HG03159 (cell line): Measurements from ENCODE around the gene ZGRF1.
"Not testable (repeated sequence)": the region's sequence is repeated elsewhere in the genome, so short reads cannot be mapped to it uniquely, and the experiment has no call there.

ENCODE experiments used
- ATAC-seq: cut with Tn5 transposase; IDR thresholded peaks from one replicate; pipeline ENCODE4 v1.9.1; 2021; ENCODE audit warnings: mild to moderate bottlenecking, moderate library complexity; ENCODE audit not compliant: unreplicated experiment

ZGRF1 gene

GRCh38 chr4:112517067-112517634 is 119.6 kb downstream of the ZGRF1 start:
- ATAC-seq: peak; percentile 20

GRCh38 chr4:112516471-112517066 is 120.1 kb downstream of the ZGRF1 start:
- ATAC-seq: peak; percentile 24

GRCh38 chr4:112516066-112516470 is 120.6 kb downstream of the ZGRF1 start, which contains the start of gene NEUROG2:
Gene NEUROG2 (minus strand): TSS chr4:112516180. CDS start chr4:112515475, 705 bp downstream.
- no peak for ATAC-seq

- peak; percentile 35 for ATAC-seq
These were observed 121.3 kb downstream of the ZGRF1 start for GRCh38 chr4:112515198-112516065.

GRCh38 chr4:112514647-112515197 is 122.0 kb downstream of the ZGRF1 start:
- peak; percentile 2 for ATAC-seq

- ATAC-seq: no peak
These were observed 122.6 kb downstream of the ZGRF1 start for GRCh38 chr4:112513971-112514646.

- no peak for ATAC-seq
These were observed 124.9 kb downstream of the ZGRF1 start for GRCh38 chr4:112511803-112512118.

- no peak for ATAC-seq
These were observed 125.5 kb downstream of the ZGRF1 start for GRCh38 chr4:112511093-112511802.

GRCh38 chr4:112510291-112511092 is 126.2 kb downstream of the ZGRF1 start:
- no peak for ATAC-seq

- no peak for ATAC-seq
These were observed 127.2 kb downstream of the ZGRF1 start for GRCh38 chr4:112509243-112510141.

- ATAC-seq: no peak
These were observed 128.4 kb downstream of the ZGRF1 start for GRCh38 chr4:112508356-112508755.

- no peak for ATAC-seq
These were observed 131.9 kb downstream of the ZGRF1 start for GRCh38 chr4:112504807-112505206.

GRCh38 chr4:112502871-112503270 is 133.8 kb downstream of the ZGRF1 start:
- ATAC-seq: no peak

GRCh38 chr4:112492321-112492720 is 144.4 kb downstream of the ZGRF1 start:
- ATAC-seq: no peak

GRCh38 chr4:112490808-112491207 is 145.9 kb downstream of the ZGRF1 start:
- not testable (repeated sequence) for ATAC-seq
